Measurements from ENCODE around the gene AOPEP.

GRCh38 chr9:94881940-94882339 lies 155.4 kb downstream of the AOPEP start:
- no peak for TF ChIP-seq EP300 (IDR thresholded peaks at IDR 0.05)
- no peak for TF ChIP-seq CTCF (IDR thresholded peaks at IDR 0.05)
- TF ChIP-seq POLR2A (IDR thresholded peaks at IDR 0.05) = no peak
- TF ChIP-seq POLR2AphosphoS5 (IDR thresholded peaks at IDR 0.05) = no peak
